HS-5 (cell line): Measurements from ENCODE around the gene GAREM2.

Experiments used
- DNase-seq: peaks from one replicate; pipeline ENCODE4 v3.0.0-alpha.2; 2012; ENCODE audit warnings: low read depth

GAREM2 gene

DNA sequence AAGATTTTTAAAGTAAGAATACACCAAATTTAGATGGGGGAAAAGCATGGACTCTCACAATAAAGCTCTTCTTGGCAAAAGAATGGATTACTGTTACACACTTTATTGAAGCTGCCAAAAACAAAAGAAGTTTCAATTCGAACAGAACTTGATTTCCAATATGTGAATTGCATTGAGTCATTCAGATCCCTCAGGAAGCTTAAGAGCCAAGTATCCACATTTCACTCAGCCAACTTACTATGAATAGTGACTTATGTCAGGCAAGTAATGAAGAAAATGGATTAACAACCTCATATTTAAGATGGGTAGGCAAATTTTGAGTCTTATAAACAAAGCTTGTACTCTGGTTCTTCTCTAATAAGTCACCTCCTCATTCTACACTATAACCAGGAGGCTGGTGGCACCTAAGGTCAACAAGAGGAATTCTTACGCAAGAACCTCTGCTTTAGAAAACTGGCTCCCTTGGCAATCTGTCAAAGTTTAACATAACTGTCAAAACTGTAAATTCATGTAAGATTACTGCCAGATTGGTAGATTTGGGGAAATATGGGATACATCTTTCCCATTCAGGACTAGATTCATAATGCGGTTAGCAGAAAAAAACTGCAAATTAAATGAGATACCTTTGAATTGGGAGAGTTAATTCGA is 65.5 kb downstream of the GAREM2 start:
- no peak for DNase-seq
